HEK293 (cell line): ENCODE measurements around the gene PPFIA2.

Experiments used
- CTCF ChIA-PET: fragments of 350-600 bp; formaldehyde crosslinking; extraction: SDS; loops from one replicate; lab custom pipeline; 2021; ENCODE audit warnings: antibody characterized with exemption; lab: Yijun Ruan, JAX
- POLR2A ChIA-PET: fragments of 300-600 bp; formaldehyde crosslinking; extraction: SDS; loops from one replicate; lab custom pipeline; 2020; ENCODE audit warnings: antibody characterized with exemption, inconsistent platforms; lab: Yijun Ruan, JAX
- H3K27ac ChIP-seq: fragments of 200-500 bp; sonication (Bioruptor generic); 2 replicates; pipeline ENCODE4 v1.5.1; 2014; ENCODE audit warnings: low read depth, low read length, control low read depth, inconsistent platforms; ENCODE audit errors: extremely low read depth
- H3K36me3 ChIP-seq, 2 experiments: fragments of 200-500 bp in 1 of 2; sonication (Bioruptor generic) in 1 of 2; 1 replicate in 1 of 2; 2 replicates in 1 of 2; pipeline ENCODE4 v1.5.1; 2014 to 2017; ENCODE audit warnings: inconsistent platforms in 2 of 2, low read length in 2 of 2; ENCODE audit not compliant: control insufficient read depth in 2 of 2, insufficient read depth in 1 of 2
- H3K4me1 ChIP-seq: fragments of 200-500 bp; sonication (Bioruptor generic); 2 replicates; pipeline ENCODE4 v1.5.1; 2014; ENCODE audit warnings: mild to moderate bottlenecking, low read length, inconsistent platforms; ENCODE audit not compliant: control insufficient read depth, insufficient read depth
- H3K4me3 ChIP-seq: 2 replicates; pipeline ENCODE4 v1.5.1; 2011; ENCODE audit warnings: low read depth, mild to moderate bottlenecking, control low read depth, low read length, moderate library complexity
- H3K9me3 ChIP-seq: fragments of 200-500 bp; sonication (Bioruptor generic); 2 replicates; pipeline ENCODE4 v1.5.1; 2014; ENCODE audit warnings: low read depth, low read length, inconsistent platforms; ENCODE audit not compliant: control insufficient read depth, insufficient read depth
- GLI4 ChIP-seq: fragments of 450-650 bp; formaldehyde crosslinking; IDR thresholded peaks from 2 replicates; pipeline ENCODE4 v1.5.1; 2016; ENCODE audit warnings: missing biosample characterization, missing genetic modification characterization
- HOXD13 ChIP-seq: sonication (generic); formaldehyde crosslinking; IDR thresholded peaks from 2 replicates; pipeline ENCODE4 v1.8.0; 2022; ENCODE audit warnings: missing genetic modification reagents, borderline replicate concordance
- KLF10 ChIP-seq: fragments of 450-650 bp; IDR thresholded peaks from 2 replicates; pipeline ENCODE4 v1.5.1; 2018; ENCODE audit warnings: missing biosample characterization, mild to moderate bottlenecking, missing genetic modification characterization
- KLF8 ChIP-seq: fragments of 450-650 bp; formaldehyde crosslinking; IDR thresholded peaks from 2 replicates; pipeline ENCODE4 v1.5.1; 2016; ENCODE audit warnings: missing biosample characterization, missing genetic modification characterization
- MEIS1 ChIP-seq: sonication (generic); formaldehyde crosslinking; IDR thresholded peaks from 2 replicates; pipeline ENCODE4 v1.8.1; 2022; ENCODE audit warnings: missing genetic modification reagents, mild to moderate bottlenecking, borderline replicate concordance
- MYNN ChIP-seq: fragments of 450-650 bp; formaldehyde crosslinking; IDR thresholded peaks from 2 replicates; pipeline ENCODE4 v1.5.1; 2016; ENCODE audit warnings: missing biosample characterization, missing genetic modification characterization, borderline replicate concordance
- TCF7L2 ChIP-seq: IDR thresholded peaks from 2 replicates; pipeline ENCODE4 v1.6.1; 2011; ENCODE audit warnings: low read depth, mild to moderate bottlenecking, inconsistent platforms, low read length, moderate library complexity, borderline replicate concordance
- ZBTB8A ChIP-seq: fragments of 450-650 bp; formaldehyde crosslinking; IDR thresholded peaks from 2 replicates; pipeline ENCODE4 v1.5.1; 2016; ENCODE audit warnings: missing biosample characterization, missing genetic modification characterization
- ZIC2 ChIP-seq: fragments of 450-650 bp; formaldehyde crosslinking; IDR thresholded peaks from 2 replicates; pipeline ENCODE4 v1.5.1; 2016; ENCODE audit warnings: missing biosample characterization, missing genetic modification characterization
- ZNF148 ChIP-seq: fragments of 450-650 bp; formaldehyde crosslinking; IDR thresholded peaks from 2 replicates; pipeline ENCODE4 v1.5.0; 2017; ENCODE audit warnings: missing biosample characterization, missing genetic modification characterization, borderline replicate concordance
- ZNF155 ChIP-seq: fragments of 450-650 bp; formaldehyde crosslinking; IDR thresholded peaks from 2 replicates; pipeline ENCODE4 v1.5.1; 2016; ENCODE audit warnings: missing biosample characterization, missing genetic modification characterization
- ZNF2 ChIP-seq: fragments of 450-650 bp; formaldehyde crosslinking; IDR thresholded peaks from 2 replicates; pipeline ENCODE4 v1.5.1; 2016; ENCODE audit warnings: missing biosample characterization, missing genetic modification characterization
- ZNF211 ChIP-seq: fragments of 450-650 bp; formaldehyde crosslinking; IDR thresholded peaks from 2 replicates; pipeline ENCODE4 v1.5.1; 2016; ENCODE audit warnings: low read depth, missing biosample characterization, missing genetic modification characterization
- ZNF266 ChIP-seq: fragments of 450-650 bp; formaldehyde crosslinking; IDR thresholded peaks from 2 replicates; pipeline ENCODE4 v1.5.1; 2016; ENCODE audit warnings: missing biosample characterization, missing genetic modification characterization, low read depth
- ZNF311 ChIP-seq: fragments of 450-650 bp; formaldehyde crosslinking; IDR thresholded peaks from 2 replicates; pipeline ENCODE4 v1.5.1; 2017; ENCODE audit warnings: missing biosample characterization, missing genetic modification characterization, borderline replicate concordance
- ZNF37A ChIP-seq: fragments of 450-650 bp; IDR thresholded peaks from 2 replicates; pipeline ENCODE4 v1.5.1; 2018; ENCODE audit warnings: missing biosample characterization, missing genetic modification characterization
- ZNF394 ChIP-seq: fragments of 450-650 bp; formaldehyde crosslinking; IDR thresholded peaks from 2 replicates; pipeline ENCODE4 v1.5.1; 2016; ENCODE audit warnings: missing biosample characterization, missing genetic modification characterization, mild to moderate bottlenecking, moderate library complexity, borderline replicate concordance
- ZNF501 ChIP-seq: fragments of 450-650 bp; formaldehyde crosslinking; IDR thresholded peaks from 2 replicates; pipeline ENCODE4 v1.5.1; 2016; ENCODE audit warnings: missing biosample characterization, missing genetic modification characterization
- ZNF514 ChIP-seq: fragments of 450-650 bp; formaldehyde crosslinking; IDR thresholded peaks from 2 replicates; pipeline ENCODE4 v1.5.1; 2016; ENCODE audit warnings: missing biosample characterization, missing genetic modification characterization
- ZNF558 ChIP-seq: fragments of 450-650 bp; formaldehyde crosslinking; IDR thresholded peaks from 2 replicates; pipeline ENCODE4 v1.5.1; 2016; ENCODE audit warnings: missing biosample characterization, missing genetic modification characterization
- ZNF571 ChIP-seq: fragments of 450-650 bp; formaldehyde crosslinking; IDR thresholded peaks from 2 replicates; pipeline ENCODE4 v1.5.0; 2017; ENCODE audit warnings: missing biosample characterization, missing genetic modification characterization
- ZNF580 ChIP-seq: fragments of 450-650 bp; formaldehyde crosslinking; IDR thresholded peaks from 2 replicates; pipeline ENCODE4 v1.5.1; 2016; ENCODE audit warnings: missing biosample characterization, missing genetic modification characterization
- ZNF596 ChIP-seq: fragments of 450-650 bp; IDR thresholded peaks from 2 replicates; pipeline ENCODE4 v1.5.0; 2018; ENCODE audit warnings: missing biosample characterization, mild to moderate bottlenecking, missing genetic modification characterization, moderate library complexity
- ZNF626 ChIP-seq: fragments of 450-650 bp; sonication (Bioruptor Pico); formaldehyde crosslinking; IDR thresholded peaks from 2 replicates; pipeline ENCODE4 v1.5.1; 2018; ENCODE audit warnings: missing biosample characterization, missing genetic modification characterization, inconsistent platforms
- ZNF704 ChIP-seq: fragments of 450-650 bp; formaldehyde crosslinking; IDR thresholded peaks from 2 replicates; pipeline ENCODE4 v1.5.1; 2016; ENCODE audit warnings: missing biosample characterization, missing genetic modification characterization
- ZSCAN4 ChIP-seq: fragments of 450-650 bp; formaldehyde crosslinking; IDR thresholded peaks from 2 replicates; pipeline ENCODE4 v1.5.1; 2017; ENCODE audit warnings: missing biosample characterization, missing genetic modification characterization
- ZXDB ChIP-seq: fragments of 450-650 bp; formaldehyde crosslinking; IDR thresholded peaks from 2 replicates; pipeline ENCODE4 v1.5.1; 2016; ENCODE audit warnings: missing biosample characterization, missing genetic modification characterization

PPFIA2 gene

GRCh38 chr12:81726634-81727033 lies 32.5 kb downstream of the PPFIA2 start:
- CTCF ChIA-PET: no interaction called here
- POLR2A ChIA-PET: no interaction called here

GRCh38 chr12:81723361-81723760 lies 35.8 kb downstream of the PPFIA2 start:
- CTCF ChIA-PET: no interaction called here
- H3K4me3 ChIP-seq: no peak overlapping the region
- no peak overlapping the region for H3K27ac ChIP-seq
- no peaks in the 10 kb centered on the region for H3K36me3 ChIP-seq
- no peak for TF ChIP-seq ZNF501 (tag by site-specific recombination)
- no peak for TF ChIP-seq ZXDB
- no peak for TF ChIP-seq ZNF211 (tag by site-specific recombination)
- no peak for TF ChIP-seq TCF7L2
- no peak for TF ChIP-seq KLF8 (tag by site-specific recombination)
- TF ChIP-seq ZNF37A (tag by site-specific recombination): no peak
- TF ChIP-seq ZNF155 (tag by site-specific recombination): no peak
- no peak for TF ChIP-seq ZNF2
- no peak for TF ChIP-seq ZNF394 (tag by site-specific recombination)
- no peak for TF ChIP-seq ZNF704 (tag by site-specific recombination)
- TF ChIP-seq ZNF311 (tag by site-specific recombination): no peak
- no peak for TF ChIP-seq MYNN
- no peak for TF ChIP-seq KLF10 (tag by site-specific recombination)
- no peaks in the 10 kb centered on the region for H3K9me3 ChIP-seq
- POLR2A ChIA-PET: no interaction called here
- H3K4me1 ChIP-seq: no peaks in the 10 kb centered on the region

More at GRCh38 chr12:81726634-81727033, 32.5 kb downstream of the PPFIA2 start:
- Histone ChIP-seq H3K27ac (no peak overlapping the region), H3K4me1 (no peaks in the 10 kb centered on the region), H3K4me3 (no peak overlapping the region), H3K9me3 (no peaks in the 10 kb centered on the region), H3K36me3 (no peaks in the 10 kb centered on the region)
- TF ChIP-seq ZSCAN4 (tag by site-specific recombination) (no peak), ZNF580 (tag by site-specific recombination) (no peak), ZNF571 (tag by site-specific recombination) (no peak), ZNF266 (tag by site-specific recombination) (no peak), ZNF501 (tag by site-specific recombination) (no peak), ZNF596 (tag by site-specific recombination) (no peak), HOXD13 (no peak)

GRCh38 chr12:81722004-81722403 lies 37.1 kb downstream of the PPFIA2 start:
- Histone ChIP-seq H3K4me1 (no peaks in the 10 kb centered on the region), H3K36me3 (no peaks in the 10 kb centered on the region), H3K9me3 (no peaks in the 10 kb centered on the region), H3K4me3 (no peak overlapping the region), H3K27ac (no peak overlapping the region)
- no peak for TF ChIP-seq ZNF558 (tag by site-specific recombination)
- TF ChIP-seq GLI4 (tag by site-specific recombination): no peak
- TF ChIP-seq ZNF148 (tag by site-specific recombination): no peak
- TF ChIP-seq MEIS1 (CRISPR knock-in tag): no peak
- no peak for TF ChIP-seq ZIC2
- TF ChIP-seq ZBTB8A (tag by site-specific recombination): no peak
- TF ChIP-seq ZNF514 (tag by site-specific recombination): no peak
- TF ChIP-seq ZNF626: no peak
- CTCF ChIA-PET: no interaction called here
- POLR2A ChIA-PET: no interaction called here
